ENCODE data around the gene DNAL4.

Gene DNAL4

DNA sequence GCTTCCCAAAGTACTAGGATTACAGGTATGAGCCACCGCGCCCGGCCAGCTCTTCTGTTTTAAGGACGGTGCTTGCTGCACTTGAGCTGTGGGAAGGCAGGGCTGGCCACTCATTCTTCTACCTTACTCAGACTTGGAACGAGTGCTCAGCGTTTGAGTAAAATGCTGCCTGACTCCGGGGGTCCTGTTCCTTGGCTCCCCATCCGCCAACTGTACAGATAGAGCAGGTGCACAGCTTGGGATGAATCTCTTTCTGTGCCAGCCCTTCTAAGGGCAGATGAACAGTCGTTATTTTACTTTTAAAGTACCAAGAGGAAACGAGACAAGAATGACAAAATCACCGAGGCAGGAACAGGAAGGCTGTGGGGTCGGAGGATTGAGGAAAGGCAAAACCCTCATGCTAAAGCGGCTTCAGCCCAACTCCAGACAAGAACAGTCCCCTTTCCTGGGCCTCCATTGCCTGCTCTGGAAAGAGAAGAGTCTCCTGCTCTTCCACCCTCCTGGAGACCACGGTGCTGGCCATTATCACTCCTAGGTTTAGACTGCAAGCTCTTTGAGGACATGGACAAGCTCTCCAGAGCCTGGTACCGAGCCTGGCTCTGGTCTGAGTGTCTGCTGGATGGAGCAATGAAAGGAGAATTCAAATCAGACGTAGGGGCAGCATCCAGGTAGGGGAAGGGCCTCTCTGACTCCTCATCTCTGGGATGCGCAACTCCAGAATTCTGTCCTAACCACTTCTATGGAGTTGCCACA, 37.1 kb downstream of the DNAL4 start:
- peak; percentile 39 to 45 (median 44) for DNase-seq

- peak; percentile 95 to 99 (median 98) for DNase-seq
Observed at GRCh38 chr22:38755911-38756532, 37.9 kb downstream of the DNAL4 start, which contains the start of gene SUN2. TSS of gene SUN2 (minus strand) at chr22:38755998. CDS start at chr22:38752628, 3,370 bp downstream.

- DNase-seq, result peak; percentile 97 to 99 (median 98)
Observed at GRCh38 chr22:38755155-38755910, 38.6 kb downstream of the DNAL4 start.

- peak; percentile 80 to 83 (median 82) for DNase-seq
Observed at GRCh38 chr22:38754751-38755154, 39.2 kb downstream of the DNAL4 start.

- peak in 2 of 3 donors; percentile 42 to 53 for DNase-seq
Observed at GRCh38 chr22:38753948-38754750, 39.8 kb downstream of the DNAL4 start.

GRCh38 chr22:38751422-38752346, 42.3 kb downstream of the DNAL4 start:
- peak; percentile 75 to 81 (median 81) for DNase-seq

DNA sequence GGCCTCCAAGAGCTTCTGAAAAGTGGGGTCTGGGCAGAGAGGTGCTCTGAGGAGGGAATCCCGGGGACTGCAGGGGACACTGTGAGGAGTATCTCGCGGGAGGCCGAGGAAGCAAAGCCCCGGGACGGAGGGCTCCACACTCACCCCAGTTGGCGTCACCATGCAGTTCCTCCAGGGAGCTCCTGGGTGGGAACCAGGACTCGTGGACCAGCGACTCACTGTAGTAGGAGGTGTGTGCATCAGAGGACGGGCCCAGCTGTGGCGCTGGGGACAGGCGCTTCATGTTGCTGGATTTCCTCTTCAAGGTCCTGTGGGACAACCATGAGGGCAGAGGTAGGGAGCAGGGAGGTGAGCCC, 42.9 kb downstream of the DNAL4 start:
- no peak for DNase-seq

GRCh38 chr22:38750638-38751037, 43.3 kb downstream of the DNAL4 start:
- DNase-seq, result no peak

DNA sequence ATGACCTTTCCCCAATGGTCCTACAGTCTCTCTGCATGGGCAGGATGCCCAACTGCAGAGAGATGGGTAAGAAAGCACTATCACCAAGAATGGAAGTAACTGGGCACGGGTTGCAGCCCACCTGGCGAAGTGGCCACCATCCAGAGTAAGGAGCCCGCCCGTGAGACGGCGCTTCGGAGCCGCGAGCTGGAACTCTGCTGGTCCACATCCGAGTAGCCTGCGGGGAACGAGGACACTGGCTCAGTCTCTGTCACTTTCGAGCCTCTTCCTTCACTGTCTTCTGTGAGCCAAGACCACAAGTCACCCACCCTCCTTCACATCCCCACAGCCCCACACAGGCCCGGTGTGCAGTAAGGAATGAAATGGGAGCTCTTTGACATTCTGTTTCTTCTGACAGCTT, 43.8 kb downstream of the DNAL4 start:
- DNase-seq, result no peak

DNA sequence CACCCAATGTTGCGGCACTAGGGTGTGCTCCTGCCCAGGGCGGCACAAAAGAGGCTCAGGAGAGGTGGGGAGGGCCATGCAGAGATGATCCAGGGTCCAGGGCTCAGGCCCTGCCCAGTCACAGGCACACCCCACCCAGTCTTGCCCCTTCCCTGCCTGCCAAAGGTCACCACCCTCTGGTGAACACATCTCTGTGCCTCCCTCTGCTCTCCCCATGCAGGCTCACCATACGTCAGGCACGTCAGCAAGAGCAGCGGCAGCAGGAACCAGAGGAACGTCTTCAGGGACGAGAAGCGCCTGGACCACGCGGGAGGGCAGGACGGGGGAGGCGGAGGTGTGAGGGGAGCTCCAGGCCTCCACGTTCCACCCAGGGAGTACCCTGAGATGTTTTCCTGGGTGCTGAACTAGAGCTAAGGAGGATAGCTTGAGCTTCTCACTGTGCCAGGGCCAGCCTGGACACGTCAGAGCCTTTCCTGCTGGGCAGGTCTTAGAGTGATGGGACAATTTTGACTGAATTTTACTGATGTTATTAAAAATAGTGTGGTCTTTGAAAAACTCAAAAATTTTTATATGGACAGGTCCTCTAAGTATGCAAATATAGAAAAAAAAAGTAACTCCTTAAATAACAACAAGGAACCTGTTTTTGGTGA, 45.3 kb downstream of the DNAL4 start:
- no peak for DNase-seq

GRCh38 chr22:38745676-38746460, 48.1 kb downstream of the DNAL4 start:
- no peak for DNase-seq

GRCh38 chr22:38744981-38745380, 49.0 kb downstream of the DNAL4 start:
- no peak for DNase-seq

DNA sequence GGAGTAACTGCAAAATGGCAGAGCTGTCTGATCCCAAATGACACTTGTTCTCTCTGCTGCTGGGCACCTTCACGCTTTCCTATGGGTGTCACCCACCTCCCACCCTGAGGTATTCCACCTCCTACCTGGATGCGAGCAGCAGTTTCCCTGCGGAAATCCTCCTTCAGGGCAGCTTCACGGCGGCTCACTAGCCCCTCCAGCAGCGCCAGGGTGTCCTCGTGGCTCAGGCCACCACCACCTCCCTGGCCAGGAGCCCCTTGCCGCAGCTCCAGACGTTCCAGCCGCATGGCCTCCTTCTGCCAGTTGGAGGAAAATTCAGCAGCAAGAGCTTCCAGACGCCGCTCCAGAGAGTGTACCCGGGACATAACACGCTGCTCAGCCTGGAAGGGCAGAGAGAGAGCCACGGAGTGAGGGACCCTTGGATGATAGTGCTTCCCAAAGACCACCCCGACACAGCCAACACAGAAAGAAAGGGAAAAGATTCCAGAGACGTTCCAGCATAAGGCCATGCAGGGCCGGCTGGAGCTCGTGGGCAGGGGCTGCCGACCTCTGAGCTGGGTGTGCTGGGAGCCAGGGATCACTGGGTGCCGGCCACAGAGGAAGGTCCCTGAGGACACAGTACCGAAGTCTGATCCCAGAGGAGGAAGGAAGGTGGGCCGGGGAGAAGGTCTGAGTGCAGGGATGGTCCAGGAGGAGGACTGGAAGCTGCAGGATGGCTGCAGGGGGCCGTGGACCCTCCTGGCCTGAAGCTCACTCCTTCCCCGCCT, 51.6 kb downstream of the DNAL4 start:
- no peak for DNase-seq

DNA sequence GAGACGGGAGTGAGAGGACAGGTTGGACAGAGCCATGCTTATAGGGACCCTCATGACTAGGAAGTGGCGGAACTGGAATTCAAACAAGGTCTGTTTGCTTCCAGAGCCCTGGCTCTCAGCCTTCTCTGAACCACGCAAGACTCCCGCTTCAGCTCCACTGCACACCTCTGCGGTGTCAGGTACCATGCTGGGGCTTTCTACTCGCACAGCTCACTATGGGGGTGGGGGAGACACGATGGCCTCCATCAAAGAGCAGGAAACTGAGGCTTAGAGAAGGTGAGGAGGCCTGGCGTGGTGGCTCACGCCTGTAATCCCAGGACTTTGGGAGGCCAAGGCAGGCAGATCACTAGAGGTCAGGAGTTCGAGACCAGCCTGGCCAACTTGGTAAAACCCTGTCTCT, 52.4 kb downstream of the DNAL4 start:
- no peak for DNase-seq

GRCh38 chr22:38741166-38741565, 52.8 kb downstream of the DNAL4 start:
- DNase-seq, result no peak

- no peak for DNase-seq
Observed at GRCh38 chr22:38740754-38741153, 53.2 kb downstream of the DNAL4 start.

DNA sequence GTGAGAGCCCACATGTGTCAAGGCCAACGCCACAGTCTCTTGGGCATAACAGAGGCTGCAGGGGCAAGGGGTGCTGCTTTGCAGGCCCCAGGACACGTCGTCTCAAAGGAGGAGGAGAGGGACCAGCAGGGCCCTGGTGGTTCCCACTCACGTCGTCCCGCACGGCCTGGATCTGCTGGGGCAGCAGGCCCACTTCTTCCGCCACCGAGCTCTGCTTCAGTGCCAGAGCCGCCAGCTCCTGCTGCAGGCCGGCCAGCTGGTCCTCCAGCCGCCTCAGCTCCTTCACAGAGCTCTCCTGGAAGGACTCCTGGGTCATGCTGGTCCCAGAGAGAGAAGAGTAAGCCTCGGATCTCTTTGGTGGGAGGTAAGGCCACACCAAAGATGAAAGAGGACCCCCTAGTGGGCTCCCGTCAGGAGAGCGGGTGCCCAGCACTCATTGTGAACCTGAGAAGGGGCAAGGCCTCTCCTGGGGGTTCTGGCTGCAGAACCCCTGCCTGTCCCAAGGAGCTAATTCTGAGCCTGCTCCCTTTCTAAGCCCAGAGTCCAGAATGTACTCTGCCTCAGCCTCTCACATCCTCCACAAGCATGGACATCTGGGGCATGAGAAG, 53.7 kb downstream of the DNAL4 start:
- no peak for DNase-seq

GRCh38 chr22:38739300-38740055, 54.5 kb downstream of the DNAL4 start:
- DNase-seq, result no peak
